IMR-90 (cell line): Measurements from ENCODE around the gene CAPN5. TPM values are rescaled to one million over a fixed set of nuclear protein-coding genes. Genes with fewer than 3 reads are reported as not detected.

Experiments
- ATAC-seq: fragments of 200-7000 bp; cut with Tn5 transposase; 2 replicates; pipeline ENCODE4 v1.9.1; 2020; ENCODE audit warnings: low read depth, mild to moderate bottlenecking, moderate library complexity
- BruUV-seq: library from RNA; stranded (reverse); fragments of 400-500 nt; replicated peaks from 2 replicates; lab custom pipeline; 2021; lab: Mats Ljungman, UMichigan
- CTCF ChIA-PET: fragments of 300-600 bp; formaldehyde crosslinking; extraction: SDS; loops from one replicate; lab custom pipeline; 2021; ENCODE audit warnings: antibody characterized with exemption; lab: Yijun Ruan, JAX
- POLR2A ChIA-PET: fragments of 300-600 bp; sonication (Branson Sonifier 250); formaldehyde crosslinking; loops from one replicate; lab custom pipeline; 2022; ENCODE audit warnings: antibody characterized with exemption; ENCODE audit not compliant: unreplicated experiment; lab: Charles Lee
- DNase-seq: peaks from one replicate; pipeline ENCODE4 v3.0.0; 2013
- H2AFZ ChIP-seq: replicated peaks from 2 replicates; pipeline ENCODE3; 2013; ENCODE audit warnings: low read length, mild to moderate bottlenecking; ENCODE audit not compliant: poor library complexity
- H2AK5ac ChIP-seq: 2 replicates; pipeline ENCODE4 v1.6.1; 2013; ENCODE audit warnings: low read depth, low read length, inconsistent platforms
- H2AK9ac ChIP-seq: replicated peaks from 2 replicates; pipeline ENCODE3; 2013; ENCODE audit warnings: mild to moderate bottlenecking, low read depth, low read length, moderate library complexity; ENCODE audit not compliant: poor library complexity
- H2BK120ac ChIP-seq: 2 replicates; pipeline ENCODE4 v1.6.1; 2013; ENCODE audit warnings: low read depth, low read length, inconsistent platforms
- H2BK15ac ChIP-seq: 3 replicates; pipeline ENCODE4 v1.6.1; 2013; ENCODE audit warnings: low read depth, low read length, inconsistent platforms
- H2BK20ac ChIP-seq: 2 replicates; pipeline ENCODE4 v1.6.1; 2013; ENCODE audit warnings: low read depth, mild to moderate bottlenecking, inconsistent platforms, low read length, moderate library complexity
- H2BK5ac ChIP-seq: 2 replicates; pipeline ENCODE4 v1.6.1; 2013; ENCODE audit warnings: mild to moderate bottlenecking, low read depth, low read length, inconsistent platforms; ENCODE audit not compliant: poor library complexity, severe bottlenecking
- H3K14ac ChIP-seq: replicated peaks from 2 replicates; pipeline ENCODE4 v1.6.1; 2013; ENCODE audit warnings: low read depth, low read length, inconsistent platforms
- H3K18ac ChIP-seq: 2 replicates; pipeline ENCODE4 v1.6.1; 2013; ENCODE audit warnings: low read depth, low read length, control low read depth
- H3K23ac ChIP-seq: 2 replicates; pipeline ENCODE4 v1.6.1; 2013; ENCODE audit warnings: low read depth, low read length, inconsistent platforms
- H3K27ac ChIP-seq: 2 replicates; pipeline ENCODE4 v1.5.1; 2013; ENCODE audit warnings: mild to moderate bottlenecking, control low read depth, low read length; ENCODE audit not compliant: insufficient read depth
- H3K27me3 ChIP-seq: 2 replicates; pipeline ENCODE4 v1.6.1; 2013; ENCODE audit warnings: low read length; ENCODE audit not compliant: control insufficient read depth, insufficient read depth
- H3K36me3 ChIP-seq: 2 replicates; pipeline ENCODE4 v1.6.1; 2013; ENCODE audit warnings: low read length, mixed read lengths; ENCODE audit not compliant: control insufficient read depth, insufficient read depth
- H3K4ac ChIP-seq: 2 replicates; pipeline ENCODE4 v1.6.1; 2013; ENCODE audit warnings: low read depth, low read length, inconsistent platforms
- H3K4me1 ChIP-seq: 2 replicates; pipeline ENCODE4 v1.6.1; 2013; ENCODE audit warnings: low read length, mixed read lengths; ENCODE audit not compliant: control insufficient read depth, insufficient read depth
- H3K4me2 ChIP-seq: 2 replicates; pipeline ENCODE4 v1.6.1; 2013; ENCODE audit warnings: low read depth, mild to moderate bottlenecking, control low read depth, low read length, moderate library complexity
- H3K4me3 ChIP-seq: 2 replicates; pipeline ENCODE4 v1.5.1; 2013; ENCODE audit warnings: low read depth, mild to moderate bottlenecking, control low read depth, low read length, moderate library complexity; ENCODE audit not compliant: insufficient read depth
- H3K56ac ChIP-seq: 2 replicates; pipeline ENCODE4 v1.6.1; 2013; ENCODE audit warnings: low read length, inconsistent platforms; ENCODE audit not compliant: insufficient read depth; ENCODE audit errors: extremely low read depth
- H3K79me1 ChIP-seq, 2 experiments: 2 replicates each; pipeline ENCODE4 v1.6.1; 2013; ENCODE audit warnings: low read length in 2 of 2, inconsistent platforms in 1 of 2, low read depth in 1 of 2
- H3K9ac ChIP-seq: 2 replicates; pipeline ENCODE4 v1.6.1; 2013; ENCODE audit warnings: low read depth, low read length, control low read depth
- H3K9me1 ChIP-seq: 2 replicates; pipeline ENCODE4 v1.6.1; 2013; ENCODE audit warnings: low read length, inconsistent platforms; ENCODE audit not compliant: insufficient read depth
- H3K9me3 ChIP-seq: 2 replicates; pipeline ENCODE4 v1.6.1; 2013; ENCODE audit warnings: low read length; ENCODE audit not compliant: control insufficient read depth, insufficient read depth
- H4K20me1 ChIP-seq: 2 replicates; pipeline ENCODE4 v1.6.1; 2013; ENCODE audit warnings: low read length, inconsistent platforms; ENCODE audit not compliant: insufficient read depth
- H4K5ac ChIP-seq: 2 replicates; pipeline ENCODE4 v1.6.1; 2013; ENCODE audit warnings: mild to moderate bottlenecking, low read depth, low read length, control low read depth
- H4K8ac ChIP-seq, 2 experiments: 2 replicates each; pipeline ENCODE4 v1.6.1; 2013; ENCODE audit warnings: low read depth in 2 of 2, low read length in 2 of 2, control low read depth in 1 of 2, inconsistent platforms in 1 of 2
- H4K91ac ChIP-seq: 2 replicates; pipeline ENCODE4 v1.6.1; 2013; ENCODE audit warnings: low read depth, low read length, inconsistent platforms; ENCODE audit not compliant: insufficient read depth
- BHLHE40 ChIP-seq: fragments of 150-350 bp; IDR thresholded peaks from 2 replicates; pipeline ENCODE4 v1.6.1; 2016; ENCODE audit warnings: mild to moderate bottlenecking, low read depth, low read length
- CEBPB ChIP-seq: IDR thresholded peaks from 2 replicates; pipeline ENCODE4 v1.6.1; 2012; ENCODE audit warnings: low read depth, low read length, improper control_type of control experiment
- CHD1 ChIP-seq: IDR thresholded peaks from 2 replicates; pipeline ENCODE4 v1.6.1; 2012; ENCODE audit warnings: low read depth, low read length, improper control_type of control experiment
- FOS ChIP-seq: fragments of 150-350 bp; IDR thresholded peaks from 2 replicates; pipeline ENCODE4 v1.6.1; 2016; ENCODE audit warnings: low read depth, low read length
- MAFK ChIP-seq: IDR thresholded peaks from 2 replicates; pipeline ENCODE4 v1.6.1; 2012; ENCODE audit warnings: low read depth, low read length, improper control_type of control experiment
- MAZ ChIP-seq: IDR thresholded peaks from 2 replicates; pipeline ENCODE4 v1.6.1; 2012; ENCODE audit warnings: low read depth, mild to moderate bottlenecking, low read length, improper control_type of control experiment, moderate library complexity, borderline replicate concordance
- MXI1 ChIP-seq: IDR thresholded peaks from 2 replicates; pipeline ENCODE4 v1.6.1; 2012; ENCODE audit warnings: low read depth, mild to moderate bottlenecking, low read length, moderate library complexity, borderline replicate concordance
- NFE2L2 ChIP-seq: fragments of 150-350 bp; IDR thresholded peaks from 2 replicates; pipeline ENCODE4 v1.6.1; 2016; ENCODE audit warnings: low read depth, mild to moderate bottlenecking, low read length
- POLR2A ChIP-seq: IDR thresholded peaks from 2 replicates; pipeline ENCODE4 v1.6.1; 2012; ENCODE audit warnings: mild to moderate bottlenecking, low read depth, low read length
- RAD21 ChIP-seq: IDR thresholded peaks from 2 replicates; pipeline ENCODE4 v1.6.1; 2012; ENCODE audit warnings: low read length, improper control_type of control experiment
- RCOR1 ChIP-seq: IDR thresholded peaks from 2 replicates; pipeline ENCODE4 v1.6.1; 2012; ENCODE audit warnings: mild to moderate bottlenecking, low read length, improper control_type of control experiment; ENCODE audit not compliant: insufficient replicate concordance
- RFX5 ChIP-seq: IDR thresholded peaks from 2 replicates; pipeline ENCODE4 v1.8.0; 2012; ENCODE audit warnings: low read depth, mild to moderate bottlenecking, low read length, moderate library complexity
- SMC3 ChIP-seq: fragments of 150-350 bp; IDR thresholded peaks from 2 replicates; pipeline ENCODE4 v1.6.1; 2016; ENCODE audit warnings: low read depth, mild to moderate bottlenecking, antibody characterized with exemption, low read length, moderate library complexity
- USF2 ChIP-seq: fragments of 150-350 bp; IDR thresholded peaks from 2 replicates; pipeline ENCODE4 v1.6.1; 2017; ENCODE audit warnings: mild to moderate bottlenecking, antibody characterized with exemption, low read length, low read depth
- WGBS, 2 experiments: methylation state at CpG; one replicate each; pipeline versions ENCODE4 v1.1.5 to v1.1.7; 2013; ENCODE audit warnings: missing lambda C conversion rate in 2 of 2; ENCODE audit not compliant: insufficient read length in 1 of 2; ENCODE audit errors: extremely low coverage in 2 of 2; 5-methylcytosine and 5-hydroxymethylcytosine counted together
- dilution Hi-C: fragments of 300-500 bp; cut with HindIII; formaldehyde crosslinking; loops from one replicate; pipeline ENCODE4 v1.14.3; 2018; ENCODE audit warnings: low sequenced_read_pairs; ENCODE audit not compliant: unreplicated experiment
- in situ Hi-C: fragments of 300-500 bp; cut with MboI; formaldehyde crosslinking; loops from 3 replicates; pipeline ENCODE4 v1.14.3; 2019; ENCODE audit warnings: low sequenced_read_pairs, inconsistent platforms, mixed read lengths
- intact Hi-C: fragments of 100-400 bp; cut with micrococcal nuclease; formaldehyde crosslinking; loops from 2 replicates; pipeline ENCODE4 v1.10.0; 2022
- polyA plus RNA-seq, 3 experiments: library from polyadenylated mRNA; depleted of rRNA; stranded (reverse); fragments of >200 nt; gene quantifications; 2 replicates each; pipeline ENCODE4 v1.2.3, GENCODE V29; 2012; ENCODE audit warnings: low replicate concordance in 1 of 3
- total RNA-seq: library from RNA; depleted of rRNA; stranded (reverse); fragments of >200 nt; gene quantifications from 2 replicates; pipeline ENCODE4 v1.2.3, GENCODE V29; 2012
- TF ChIP-seq, protein P1 (sequence below): conservative IDR thresholded peaks from 2 replicates; pipeline ENCODE4 v1.5.1; 2012; ENCODE audit warnings: mild to moderate bottlenecking, low read depth, low read length, improper control_type of control experiment
- TF ChIP-seq, protein P2 (sequence below): fragments of 150-350 bp; IDR thresholded peaks from 2 replicates; pipeline ENCODE4 v1.6.1; 2016; ENCODE audit warnings: low read depth, mild to moderate bottlenecking, low read length, moderate library complexity, borderline replicate concordance

Gene CAPN5
- total and polyA plus RNA-seq, 2 of the 4 experiments (the other 2 are of a cell fraction) = 8.1 to 24.0 TPM

GRCh38 chr11:77106321-77106720 is 39.5 kb downstream of the CAPN5 start:
- H3K9me3 ChIP-seq = no peaks in the 10 kb centered on the region
- ChIA-PET POLR2A (no interaction called here), CTCF (interaction anchor here (0.8 to 0.9 kb wide), 2 partner anchors 15 to 58 kb away, joined by 3 read pairs; no protein-coding TSS in a partner anchor)
- H3K36me3 ChIP-seq = peaks cover 2% of the 10 kb centered on the region; the same call in 1 of the 2 replicates
- in situ Hi-C loops (no loop called here), dilution Hi-C loops (no loop called here), intact Hi-C loops (no loop called here)
- H2BK15ac ChIP-seq = no peak overlapping the region
- no peak overlapping the region for H3K27ac ChIP-seq
- H3K4me1 ChIP-seq = peaks cover 21% of the 10 kb centered on the region
- 0 out of 2 replicates have a peak overlapping the region, but pooled peaks have one; percentile 31 for H3K4ac ChIP-seq
- no peak overlapping the region for H2BK5ac ChIP-seq
- H2BK20ac ChIP-seq = no peak overlapping the region
- H3K4me3 ChIP-seq = no peak overlapping the region
- ATAC-seq (no peak), DNase-seq (no peak)
- no peak overlapping the region for H3K9ac ChIP-seq
- WGBS, 2 experiments = 100% methylated on average over 1 of the region's 7 CpGs; no CpG with 5 or more reads in 1 of the 2 experiments
- peaks cover 7% of the 10 kb centered on the region; the same call in 1 of the 2 replicates for H4K20me1 ChIP-seq
- no peak overlapping the region for H4K91ac ChIP-seq
- no peak overlapping the region for H4K8ac ChIP-seq
- H3K27me3 ChIP-seq = no peaks in the 10 kb centered on the region
- H4K5ac ChIP-seq = no peak overlapping the region
- H3K14ac ChIP-seq = no peak overlapping the region
- BruUV-seq = no TSS peak
- TF ChIP-seq, protein P1, sequence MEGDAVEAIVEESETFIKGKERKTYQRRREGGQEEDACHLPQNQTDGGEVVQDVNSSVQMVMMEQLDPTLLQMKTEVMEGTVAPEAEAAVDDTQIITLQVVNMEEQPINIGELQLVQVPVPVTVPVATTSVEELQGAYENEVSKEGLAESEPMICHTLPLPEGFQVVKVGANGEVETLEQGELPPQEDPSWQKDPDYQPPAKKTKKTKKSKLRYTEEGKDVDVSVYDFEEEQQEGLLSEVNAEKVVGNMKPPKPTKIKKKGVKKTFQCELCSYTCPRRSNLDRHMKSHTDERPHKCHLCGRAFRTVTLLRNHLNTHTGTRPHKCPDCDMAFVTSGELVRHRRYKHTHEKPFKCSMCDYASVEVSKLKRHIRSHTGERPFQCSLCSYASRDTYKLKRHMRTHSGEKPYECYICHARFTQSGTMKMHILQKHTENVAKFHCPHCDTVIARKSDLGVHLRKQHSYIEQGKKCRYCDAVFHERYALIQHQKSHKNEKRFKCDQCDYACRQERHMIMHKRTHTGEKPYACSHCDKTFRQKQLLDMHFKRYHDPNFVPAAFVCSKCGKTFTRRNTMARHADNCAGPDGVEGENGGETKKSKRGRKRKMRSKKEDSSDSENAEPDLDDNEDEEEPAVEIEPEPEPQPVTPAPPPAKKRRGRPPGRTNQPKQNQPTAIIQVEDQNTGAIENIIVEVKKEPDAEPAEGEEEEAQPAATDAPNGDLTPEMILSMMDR = no peak
- TF ChIP-seq RAD21 (no peak), FOS (no peak), RCOR1 (no peak), CHD1 (no peak), MAFK (no peak), BHLHE40 (no peak), POLR2A (no peak), USF2 (no peak), NFE2L2 (no peak), MXI1 (no peak), SMC3 (no peak), MAZ (no peak), CEBPB (no peak), RFX5 (no peak)
- TF ChIP-seq, protein P2, sequence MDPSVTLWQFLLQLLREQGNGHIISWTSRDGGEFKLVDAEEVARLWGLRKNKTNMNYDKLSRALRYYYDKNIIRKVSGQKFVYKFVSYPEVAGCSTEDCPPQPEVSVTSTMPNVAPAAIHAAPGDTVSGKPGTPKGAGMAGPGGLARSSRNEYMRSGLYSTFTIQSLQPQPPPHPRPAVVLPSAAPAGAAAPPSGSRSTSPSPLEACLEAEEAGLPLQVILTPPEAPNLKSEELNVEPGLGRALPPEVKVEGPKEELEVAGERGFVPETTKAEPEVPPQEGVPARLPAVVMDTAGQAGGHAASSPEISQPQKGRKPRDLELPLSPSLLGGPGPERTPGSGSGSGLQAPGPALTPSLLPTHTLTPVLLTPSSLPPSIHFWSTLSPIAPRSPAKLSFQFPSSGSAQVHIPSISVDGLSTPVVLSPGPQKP = no peak
- no peak overlapping the region for H3K18ac ChIP-seq
- H2AFZ ChIP-seq = no peak overlapping the region
- no peak overlapping the region for H3K56ac ChIP-seq
- no peak overlapping the region for H2AK9ac ChIP-seq
- no peak overlapping the region for H3K4me2 ChIP-seq
- H2BK120ac ChIP-seq = no peak overlapping the region
- H2AK5ac ChIP-seq = no peak overlapping the region
- peaks cover 0 to 15% of the 10 kb centered on the region in 2 experiments; a peak in 1 of 4 replicates for H3K79me1 ChIP-seq
- H3K23ac ChIP-seq = no peak overlapping the region
- peaks cover 12% of the 10 kb centered on the region for H3K9me1 ChIP-seq
